Endodermal cell (in vitro differentiated cells): ENCODE results near the gene RAPGEF2. TPM values are rescaled to one million over a fixed set of nuclear protein-coding genes. Genes with fewer than 3 reads are reported as not detected.
"Not testable (repeated sequence)": the region's sequence is repeated elsewhere in the genome, so short reads cannot be mapped to it uniquely, and the experiment has no call there.

Source experiments
- DNase-seq: peaks from one replicate; pipeline ENCODE4 v3.0.0-alpha.2; 2017
- H3K27ac ChIP-seq: 2 replicates; pipeline ENCODE4 v1.5.1; 2013; ENCODE audit warnings: mild to moderate bottlenecking, low read depth, low read length, moderate library complexity
- H3K27me3 ChIP-seq: 2 replicates; pipeline ENCODE4 v1.6.1; 2013; ENCODE audit warnings: mild to moderate bottlenecking, low read length, moderate library complexity; ENCODE audit not compliant: insufficient read depth, control insufficient read depth, poor library complexity, severe bottlenecking
- H3K36me3 ChIP-seq: 2 replicates; pipeline ENCODE4 v1.7.0; 2013; ENCODE audit warnings: mild to moderate bottlenecking, low read length, moderate library complexity; ENCODE audit not compliant: control insufficient read depth, insufficient read depth
- H3K4me1 ChIP-seq: one replicate; pipeline ENCODE4 v1.7.0; 2013; ENCODE audit warnings: low read length; ENCODE audit not compliant: control insufficient read depth, insufficient read depth
- H3K4me3 ChIP-seq: 2 replicates; pipeline ENCODE4 v1.5.1; 2013; ENCODE audit warnings: mild to moderate bottlenecking, low read length, moderate library complexity
- H3K9ac ChIP-seq: 2 replicates; pipeline ENCODE4 v1.6.1; 2013; ENCODE audit warnings: mild to moderate bottlenecking, low read length, moderate library complexity; ENCODE audit not compliant: poor library complexity, severe bottlenecking; ENCODE audit errors: extremely low read depth
- H3K9me3 ChIP-seq: 2 replicates; pipeline ENCODE4 v1.6.1; 2013; ENCODE audit warnings: mild to moderate bottlenecking, low read length, moderate library complexity; ENCODE audit not compliant: control insufficient read depth
- H3K27ac Mint-ChIP-seq: 2 replicates; pipeline ENCODE4 v1.8.0; 2020; ENCODE audit warnings: mixed read lengths
- H3K27me3 Mint-ChIP-seq: 2 replicates; pipeline ENCODE4 v1.8.0; 2021; ENCODE audit warnings: mild to moderate bottlenecking, mixed read lengths; ENCODE audit not compliant: insufficient read depth
- H3K36me3 Mint-ChIP-seq: 2 replicates; pipeline ENCODE4 v1.8.0; 2020; ENCODE audit warnings: low read depth, mixed read lengths
- H3K4me1 Mint-ChIP-seq: 2 replicates; pipeline ENCODE4 v1.8.0; 2020; ENCODE audit warnings: mixed read lengths
- H3K4me3 Mint-ChIP-seq: 2 replicates; pipeline ENCODE4 v1.8.0; 2020; ENCODE audit warnings: mild to moderate bottlenecking, moderate library complexity, mixed read lengths
- H3K9me3 Mint-ChIP-seq: 2 replicates; pipeline ENCODE4 v1.8.0; 2020; ENCODE audit warnings: mild to moderate bottlenecking, mixed read lengths
- CTCF ChIP-seq: fragments of 200-600 bp; sonication (generic); conservative IDR thresholded peaks from 2 replicates; pipeline ENCODE4 v1.5.0; 2021; ENCODE audit warnings: antibody characterized with exemption, mild to moderate bottlenecking
- WGBS, 2 experiments: methylation state at CpG; one replicate each; pipeline versions ENCODE4 v1.1.5 to v1.1.7; 2013; ENCODE audit warnings: missing lambda C conversion rate in 2 of 2, mixed read lengths in 1 of 2; ENCODE audit not compliant: insufficient coverage in 1 of 2, insufficient read length in 1 of 2; 5-methylcytosine and 5-hydroxymethylcytosine counted together
- total RNA-seq, 2 donors: library from RNA; stranded (reverse); fragmentation: NEBNext Ultra II Directional in 1 of 2; extraction: Animal tissue kit (Norgen Biotek cat#: 25700) in 1 of 2; gene quantifications; 2 replicates in 1 of 2; 3 replicates in 1 of 2; pipeline ENCODE4 v1.2.1, GENCODE V29; 2021

Gene RAPGEF2
- total RNA-seq, 2 donors from 2014 or later: 63.4 to 78.2 TPM

GRCh38 chr4:159090255-159090654 is 12.6 kb upstream of the RAPGEF2 start:
- no peaks in the 10 kb centered on the region for H3K36me3 ChIP-seq

GRCh38 chr4:159094156-159094555 is 8.7 kb upstream of the RAPGEF2 start:
- WGBS, 2 experiments: 88% methylated on average over 3 of the region's 11 CpGs; no CpG with 5 or more reads in 1 of the 2 experiments
- H3K4me3 ChIP-seq, H3K9ac ChIP-seq: not testable (repeated sequence)

More at GRCh38 chr4:159090255-159090654, 12.6 kb upstream of the RAPGEF2 start:
- no peak overlapping the region for H3K4me3 Mint-ChIP-seq
- TF ChIP-seq CTCF: no peak
- H3K27ac ChIP-seq: no peak overlapping the region
- WGBS, 2 experiments: 83 to 93% methylated on average over 1 to 3 of the region's 4 CpGs
- no peak for DNase-seq
- no peaks in the 10 kb centered on the region for H3K27me3 ChIP-seq
- H3K4me3 ChIP-seq: no peak overlapping the region
- H3K9ac ChIP-seq: no peak overlapping the region
- no peaks in the 10 kb centered on the region for H3K27me3 Mint-ChIP-seq
- no peak overlapping the region for H3K27ac Mint-ChIP-seq
- H3K9me3 Mint-ChIP-seq: no peaks in the 10 kb centered on the region
- no peaks in the 10 kb centered on the region for H3K4me1 ChIP-seq
- H3K36me3 Mint-ChIP-seq: no peaks in the 10 kb centered on the region
- no peaks in the 10 kb centered on the region for H3K9me3 ChIP-seq
- no peaks in the 10 kb centered on the region for H3K4me1 Mint-ChIP-seq

DNA sequence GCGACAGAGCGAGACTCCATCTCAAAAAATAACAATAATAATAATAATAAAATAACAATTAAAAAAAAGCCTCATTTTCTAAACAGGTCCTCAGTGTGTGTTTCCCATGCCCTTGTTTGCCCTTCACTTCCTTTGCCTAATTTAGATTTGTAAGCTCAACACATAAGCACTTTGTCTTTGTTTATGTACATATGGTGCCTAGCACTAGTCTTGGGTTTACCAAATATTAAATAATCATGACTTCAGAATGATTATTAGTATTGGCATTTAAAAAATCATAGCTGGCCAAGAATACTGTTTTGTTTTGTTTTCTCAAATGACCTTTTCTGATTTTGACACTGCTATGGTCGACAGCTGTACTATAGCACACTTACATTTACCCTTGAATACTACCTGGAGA is 6.4 kb upstream of the RAPGEF2 start:
- Histone ChIP-seq H3K4me1 (peaks cover 13% of the 10 kb centered on the region), H3K9ac (no peak overlapping the region), H3K36me3 (no peaks in the 10 kb centered on the region), H3K27me3 (peaks cover 7% of the 10 kb centered on the region), H3K27ac (no peak overlapping the region), H3K9me3 (no peaks in the 10 kb centered on the region), H3K4me3 (no peak overlapping the region)
- no peak for TF ChIP-seq CTCF
- H3K36me3 Mint-ChIP-seq: no peaks in the 10 kb centered on the region
- no peaks in the 10 kb centered on the region for H3K9me3 Mint-ChIP-seq
- no peak overlapping the region for H3K27ac Mint-ChIP-seq
- H3K4me1 Mint-ChIP-seq: peaks cover 19% of the 10 kb centered on the region
- no peak overlapping the region for H3K4me3 Mint-ChIP-seq
- DNase-seq: no peak
- WGBS, 2 experiments: 97% methylated on average over 1 of the region's 3 CpGs; no CpG with 5 or more reads in 1 of the 2 experiments
- peaks cover 8% of the 10 kb centered on the region for H3K27me3 Mint-ChIP-seq

More at GRCh38 chr4:159094156-159094555, 8.7 kb upstream of the RAPGEF2 start:
- H3K4me3 Mint-ChIP-seq, H3K27ac ChIP-seq, H3K27ac Mint-ChIP-seq, H3K36me3 ChIP-seq, H3K9me3 Mint-ChIP-seq, H3K9me3 ChIP-seq, DNase-seq, H3K36me3 Mint-ChIP-seq, H3K27me3 ChIP-seq, H3K27me3 Mint-ChIP-seq: not testable (repeated sequence)
- H3K4me1 Mint-ChIP-seq: peaks cover 19% of the 10 kb centered on the region
- peaks cover 13% of the 10 kb centered on the region for H3K4me1 ChIP-seq

GRCh38 chr4:159097144-159097543 is 5.7 kb upstream of the RAPGEF2 start:
- DNase-seq: no peak
- no peak overlapping the region for H3K27ac Mint-ChIP-seq

More at GRCh38 chr4:159097144-159097543, 5.7 kb upstream of the RAPGEF2 start:
- Mint-ChIP-seq H3K27me3 (peaks cover 11% of the 10 kb centered on the region), H3K36me3 (no peaks in the 10 kb centered on the region), H3K9me3 (no peaks in the 10 kb centered on the region), H3K4me1 (peaks cover 23% of the 10 kb centered on the region), H3K4me3 (no peak overlapping the region)
- no peak overlapping the region for H3K9ac ChIP-seq
- H3K9me3 ChIP-seq: no peaks in the 10 kb centered on the region
- peaks cover 13% of the 10 kb centered on the region for H3K4me1 ChIP-seq
- no peak for TF ChIP-seq CTCF
- peaks cover 8% of the 10 kb centered on the region for H3K27me3 ChIP-seq
- no CpG with 5 or more reads among the region's 1 CpG for WGBS, 2 experiments
- H3K4me3 ChIP-seq: no peak overlapping the region
- H3K36me3 ChIP-seq: no peaks in the 10 kb centered on the region
- H3K27ac ChIP-seq: no peak overlapping the region
